HepG2 (cell line): ENCODE measurements around the gene CELF4. TPM values are rescaled to one million over a fixed set of nuclear protein-coding genes. Genes with fewer than 3 reads are reported as not detected.

ENCODE experiments used
- CHD2 ChIP-seq: IDR thresholded peaks from 2 replicates; pipeline ENCODE4 v1.6.1; 2011; ENCODE audit warnings: low read depth, low read length, improper control_type of control experiment
- HNRNPL ChIP-seq: fragments of 200-400 bp; formaldehyde crosslinking; IDR thresholded peaks from 2 replicates; pipeline ENCODE4 v1.6.1; 2017; ENCODE audit warnings: mild to moderate bottlenecking, low read depth, low read length
- TCF7L2 ChIP-seq: IDR thresholded peaks from 2 replicates; pipeline ENCODE4 v1.6.1; 2011; ENCODE audit warnings: mild to moderate bottlenecking, low read depth, low read length, moderate library complexity
- ZNF17 ChIP-seq: sonication (generic); formaldehyde crosslinking; IDR thresholded peaks from 2 replicates; pipeline ENCODE4 v1.5.0; 2020; ENCODE audit warnings: mild to moderate bottlenecking, missing genetic modification reagents
- ZNF34 ChIP-seq: sonication (generic); formaldehyde crosslinking; IDR thresholded peaks from 2 replicates; pipeline ENCODE4 v1.4.0; 2020; ENCODE audit warnings: mild to moderate bottlenecking, missing genetic modification reagents, borderline replicate concordance
- ZNF605 ChIP-seq: sonication (generic); formaldehyde crosslinking; IDR thresholded peaks from 2 replicates; pipeline ENCODE4 v1.8.0; 2022; ENCODE audit warnings: mild to moderate bottlenecking, missing genetic modification reagents
- polyA plus RNA-seq, 8 experiments: library from polyadenylated mRNA; depleted of rRNA in 3 of 8; stranded (reverse) in 7 of 8; unstranded in 1 of 8; fragments of >200 nt; fragmentation: Illumina TruSeq in 4 of 8; extraction: Trizol in 4 of 8; gene quantifications; 2 replicates each; pipeline versions ENCODE4 v1.2.1 to v1.2.3, GENCODE V29; 2011 to 2016; ENCODE audit warnings: low read depth in 4 of 8, missing spikeins in 1 of 8, mixed read lengths in 1 of 8; ENCODE audit not compliant: insufficient read depth in 1 of 8
- total RNA-seq, 5 experiments: library from RNA; depleted of rRNA; stranded (reverse); fragments of >200 nt; fragmentation: Illumina TruSeq; extraction: Trizol; gene quantifications; 2 replicates each; pipeline ENCODE4 v1.2.3, GENCODE V29; 2016; ENCODE audit warnings: low read depth in 1 of 5
- TF ChIP-seq, protein P1 (sequence below): sonication (generic); formaldehyde crosslinking; IDR thresholded peaks from one replicate; pipeline ENCODE4 v1.5.1; 2020; ENCODE audit warnings: mild to moderate bottlenecking, missing genetic modification reagents; ENCODE audit errors: not compliant biosample characterization
- TF ChIP-seq, protein P2 (sequence below): sonication (generic); formaldehyde crosslinking; IDR thresholded peaks from 2 replicates; pipeline ENCODE4 v1.4.0; 2020; ENCODE audit warnings: low read depth, mild to moderate bottlenecking, missing genetic modification reagents

The CELF4 gene
- total and polyA plus RNA-seq, 2 of the 13 experiments (the other 11 are each of a cell fraction or from before 2014, with no cell fraction given) = not detected

DNA sequence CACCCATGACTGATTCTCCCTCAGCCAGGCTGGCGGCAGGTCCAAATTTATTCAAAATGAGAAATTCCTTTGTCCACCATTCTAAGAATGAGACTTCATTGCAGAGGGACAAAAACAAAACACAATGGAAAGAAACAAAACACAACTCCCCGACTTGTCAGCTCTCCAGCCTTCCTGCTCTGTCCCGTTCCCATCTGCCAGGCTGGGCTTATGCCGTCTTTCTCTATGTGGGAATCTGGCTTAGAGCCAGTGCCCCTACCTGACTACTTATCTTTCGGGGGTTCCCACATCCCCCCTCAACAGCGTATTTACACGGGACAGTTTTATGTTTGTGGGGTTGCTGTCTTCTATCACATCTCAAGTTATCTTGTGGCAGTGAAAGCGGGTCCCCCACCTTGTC is 13.8 kb downstream of the CELF4 start (continued):
- TF ChIP-seq, protein P1, sequence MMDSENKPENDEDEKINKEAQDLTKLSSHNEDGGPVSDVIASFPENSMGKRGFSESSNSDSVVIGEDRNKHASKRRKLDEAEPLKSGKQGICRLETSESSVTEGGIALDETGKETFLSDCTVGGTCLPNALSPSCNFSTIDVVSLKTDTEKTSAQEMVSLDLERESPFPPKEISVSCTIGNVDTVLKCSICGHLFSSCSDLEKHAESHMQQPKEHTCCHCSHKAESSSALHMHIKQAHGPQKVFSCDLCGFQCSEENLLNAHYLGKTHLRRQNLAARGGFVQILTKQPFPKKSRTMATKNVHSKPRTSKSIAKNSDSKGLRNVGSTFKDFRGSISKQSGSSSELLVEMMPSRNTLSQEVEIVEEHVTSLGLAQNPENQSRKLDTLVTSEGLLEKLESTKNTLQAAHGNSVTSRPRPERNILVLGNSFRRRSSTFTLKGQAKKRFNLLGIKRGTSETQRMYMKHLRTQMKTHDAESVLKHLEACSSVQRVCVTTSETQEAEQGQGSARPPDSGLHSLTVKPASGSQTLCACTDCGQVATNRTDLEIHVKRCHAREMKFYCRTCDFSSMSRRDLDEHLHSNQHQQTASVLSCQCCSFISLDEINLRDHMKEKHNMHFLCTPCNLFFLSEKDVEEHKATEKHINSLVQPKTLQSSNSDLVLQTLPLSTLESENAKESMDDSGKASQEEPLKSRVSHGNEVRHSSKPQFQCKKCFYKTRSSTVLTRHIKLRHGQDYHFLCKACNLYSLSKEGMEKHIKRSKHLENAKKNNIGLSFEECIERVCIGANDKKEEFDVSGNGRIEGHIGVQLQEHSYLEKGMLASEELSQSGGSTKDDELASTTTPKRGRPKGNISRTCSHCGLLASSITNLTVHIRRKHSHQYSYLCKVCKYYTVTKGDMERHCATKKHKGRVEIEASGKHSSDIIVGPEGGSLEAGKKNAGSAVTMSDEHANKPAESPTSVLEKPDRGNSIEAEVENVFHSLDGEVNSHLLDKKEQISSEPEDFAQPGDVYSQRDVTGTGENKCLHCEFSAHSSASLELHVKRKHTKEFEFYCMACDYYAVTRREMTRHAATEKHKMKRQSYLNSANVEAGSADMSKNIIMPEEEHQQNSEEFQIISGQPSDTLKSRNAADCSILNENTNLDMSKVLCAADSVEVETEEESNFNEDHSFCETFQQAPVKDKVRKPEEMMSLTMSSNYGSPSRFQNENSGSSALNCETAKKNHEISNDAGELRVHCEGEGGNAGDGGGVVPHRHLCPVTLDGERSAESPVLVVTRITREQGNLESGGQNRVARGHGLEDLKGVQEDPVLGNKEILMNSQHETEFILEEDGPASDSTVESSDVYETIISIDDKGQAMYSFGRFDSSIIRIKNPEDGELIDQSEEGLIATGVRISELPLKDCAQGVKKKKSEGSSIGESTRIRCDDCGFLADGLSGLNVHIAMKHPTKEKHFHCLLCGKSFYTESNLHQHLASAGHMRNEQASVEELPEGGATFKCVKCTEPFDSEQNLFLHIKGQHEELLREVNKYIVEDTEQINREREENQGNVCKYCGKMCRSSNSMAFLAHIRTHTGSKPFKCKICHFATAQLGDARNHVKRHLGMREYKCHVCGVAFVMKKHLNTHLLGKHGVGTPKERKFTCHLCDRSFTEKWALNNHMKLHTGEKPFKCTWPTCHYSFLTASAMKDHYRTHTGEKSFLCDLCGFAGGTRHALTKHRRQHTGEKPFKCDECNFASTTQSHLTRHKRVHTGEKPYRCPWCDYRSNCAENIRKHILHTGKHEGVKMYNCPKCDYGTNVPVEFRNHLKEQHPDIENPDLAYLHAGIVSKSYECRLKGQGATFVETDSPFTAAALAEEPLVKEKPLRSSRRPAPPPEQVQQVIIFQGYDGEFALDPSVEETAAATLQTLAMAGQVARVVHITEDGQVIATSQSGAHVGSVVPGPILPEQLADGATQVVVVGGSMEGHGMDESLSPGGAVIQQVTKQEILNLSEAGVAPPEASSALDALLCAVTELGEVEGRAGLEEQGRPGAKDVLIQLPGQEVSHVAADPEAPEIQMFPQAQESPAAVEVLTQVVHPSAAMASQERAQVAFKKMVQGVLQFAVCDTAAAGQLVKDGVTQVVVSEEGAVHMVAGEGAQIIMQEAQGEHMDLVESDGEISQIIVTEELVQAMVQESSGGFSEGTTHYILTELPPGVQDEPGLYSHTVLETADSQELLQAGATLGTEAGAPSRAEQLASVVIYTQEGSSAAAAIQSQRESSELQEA (CRISPR knock-in tag) = no peak
- TF ChIP-seq ZNF34 (CRISPR knock-in tag) (no peak), HNRNPL (no peak), CHD2 (no peak), ZNF605 (CRISPR knock-in tag) (no peak), TCF7L2 (no peak), ZNF17 (no peak)
- TF ChIP-seq, protein P2, sequence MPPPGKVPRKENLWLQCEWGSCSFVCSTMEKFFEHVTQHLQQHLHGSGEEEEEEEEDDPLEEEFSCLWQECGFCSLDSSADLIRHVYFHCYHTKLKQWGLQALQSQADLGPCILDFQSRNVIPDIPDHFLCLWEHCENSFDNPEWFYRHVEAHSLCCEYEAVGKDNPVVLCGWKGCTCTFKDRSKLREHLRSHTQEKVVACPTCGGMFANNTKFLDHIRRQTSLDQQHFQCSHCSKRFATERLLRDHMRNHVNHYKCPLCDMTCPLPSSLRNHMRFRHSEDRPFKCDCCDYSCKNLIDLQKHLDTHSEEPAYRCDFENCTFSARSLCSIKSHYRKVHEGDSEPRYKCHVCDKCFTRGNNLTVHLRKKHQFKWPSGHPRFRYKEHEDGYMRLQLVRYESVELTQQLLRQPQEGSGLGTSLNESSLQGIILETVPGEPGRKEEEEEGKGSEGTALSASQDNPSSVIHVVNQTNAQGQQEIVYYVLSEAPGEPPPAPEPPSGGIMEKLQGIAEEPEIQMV (CRISPR knock-in tag) = no peak
